SK-N-SH (cell line): Measurements from ENCODE around the gene UNKL. TPM values are rescaled to one million over a fixed set of nuclear protein-coding genes. Genes with fewer than 3 reads are reported as not detected.

Source experiments
- CTCF ChIA-PET: fragments of 300-600, 350-600 bp; formaldehyde crosslinking; extraction: SDS; loops from one replicate; lab custom pipeline; 2021; lab: Yijun Ruan, JAX
- POLR2A ChIA-PET: fragments of 350-600 bp; sonication (Branson Sonifier 250); formaldehyde crosslinking; extraction: SDS; loops from one replicate; lab custom pipeline; 2020; ENCODE audit warnings: antibody characterized with exemption, inconsistent platforms; lab: Yijun Ruan, JAX
- DNase-seq: peaks from one replicate; pipeline ENCODE4 v3.0.0; 2012
- H2AFZ ChIP-seq: fragments of 200-600 bp; sonication (generic); 2 replicates; pipeline ENCODE4 v1.8.1; 2016; ENCODE audit warnings: antibody characterized with exemption, mild to moderate bottlenecking, low read depth
- H3F3A ChIP-seq: fragments of 200-600 bp; sonication (generic); replicated peaks from 2 replicates; pipeline ENCODE3; 2016; ENCODE audit warnings: antibody characterized with exemption, mild to moderate bottlenecking; ENCODE audit not compliant: insufficient read depth
- H3K27ac ChIP-seq, 2 experiments: fragments of 200-500 bp in 1 of 2; fragments of 200-600 bp in 1 of 2; sonication (Bioruptor generic) in 1 of 2; sonication (generic), shearing (Covaris generic) in 1 of 2; 2 replicates each; pipeline versions ENCODE4 v1.5.1 to v1.6.1; 2014 to 2016; ENCODE audit warnings: low read depth in 2 of 2, inconsistent platforms in 1 of 2, low read length in 1 of 2, mild to moderate bottlenecking in 1 of 2, mixed read lengths in 1 of 2
- H3K27me3 ChIP-seq: fragments of 200-600 bp; sonication (generic), shearing (Covaris generic); 2 replicates; pipeline ENCODE4 v1.6.1; 2016; ENCODE audit warnings: mixed run types; ENCODE audit not compliant: insufficient read depth
- H3K36me3 ChIP-seq, 2 experiments: fragments of 200-500 bp in 1 of 2; fragments of 200-600 bp in 1 of 2; sonication (Bioruptor generic) in 1 of 2; sonication (generic) in 1 of 2; replicated peaks in 1 of 2; 2 replicates each; pipeline versions ENCODE3 to v1.5.1; 2014 to 2016; ENCODE audit warnings: low read length in 1 of 2, mild to moderate bottlenecking in 1 of 2; ENCODE audit not compliant: insufficient read depth in 2 of 2, control insufficient read depth in 1 of 2
- H3K4me1 ChIP-seq, 2 experiments: fragments of 200-500 bp in 1 of 2; fragments of 200-600 bp in 1 of 2; sonication (Bioruptor generic) in 1 of 2; sonication (generic), shearing (Covaris generic) in 1 of 2; 2 replicates each; pipeline versions ENCODE4 v1.5.1 to v1.6.1; 2014 to 2016; ENCODE audit warnings: low read depth in 1 of 2, low read length in 1 of 2, mixed run types in 1 of 2; ENCODE audit not compliant: insufficient read depth in 2 of 2, control insufficient read depth in 1 of 2
- H3K4me2 ChIP-seq: fragments of 200-600 bp; sonication (generic), shearing (Covaris generic); 2 replicates; pipeline ENCODE4 v1.6.1; 2017; ENCODE audit warnings: mixed run types
- H3K4me3 ChIP-seq, 2 experiments: fragments of 200-500 bp in 1 of 2; fragments of 200-600 bp in 1 of 2; sonication (Bioruptor generic) in 1 of 2; sonication (generic), shearing (Covaris generic) in 1 of 2; 2 replicates each; pipeline versions ENCODE4 v1.5.1 to v1.8.1; 2014 to 2016; ENCODE audit warnings: low read depth in 2 of 2, inconsistent platforms in 1 of 2, low read length in 1 of 2, mild to moderate bottlenecking in 1 of 2, mixed read lengths in 1 of 2, moderate library complexity in 1 of 2
- H3K79me2 ChIP-seq: fragments of 200-600 bp; sonication (generic); 2 replicates; pipeline ENCODE4 v1.8.1; 2017; ENCODE audit warnings: mild to moderate bottlenecking; ENCODE audit not compliant: insufficient read depth
- H3K9ac ChIP-seq: fragments of 200-600 bp; sonication (generic); 2 replicates; pipeline ENCODE4 v1.6.1; 2017; ENCODE audit warnings: mixed run types
- H3K9me2 ChIP-seq: fragments of 200-600 bp; sonication (generic); 2 replicates; pipeline ENCODE4 v1.6.1; 2017; ENCODE audit warnings: mixed run types
- H3K9me3 ChIP-seq: fragments of 200-600 bp; sonication (generic); 2 replicates; pipeline ENCODE4 v1.6.1; 2017; ENCODE audit warnings: mixed run types, mild to moderate bottlenecking, moderate library complexity
- H4K20me1 ChIP-seq: fragments of 200-600 bp; sonication (generic); 2 replicates; pipeline ENCODE4 v1.6.1; 2017; ENCODE audit warnings: mild to moderate bottlenecking, mixed run types; ENCODE audit not compliant: insufficient read depth
- CHD2 ChIP-seq: fragments of 150-350 bp; IDR thresholded peaks from 2 replicates; pipeline ENCODE4 v1.6.1; 2018; ENCODE audit warnings: low read length; ENCODE audit not compliant: partially characterized antibody
- CTCF ChIP-seq: fragments of 200-600 bp; sonication (generic); IDR thresholded peaks from 2 replicates; pipeline ENCODE4 v1.6.1; 2017; ENCODE audit warnings: antibody characterized with exemption, mild to moderate bottlenecking, moderate library complexity
- ELF1 ChIP-seq: IDR thresholded peaks from 2 replicates; pipeline ENCODE4 v1.4.0; 2012
- EP300 ChIP-seq, 2 experiments: IDR thresholded peaks; 2 replicates each; pipeline versions ENCODE4 v1.4.0 to v1.6.1; 2012; ENCODE audit warnings: borderline replicate concordance in 1 of 2, low read depth in 1 of 2, low read length in 1 of 2
- EZH2phosphoT487 ChIP-seq: fragments of 200-600 bp; sonication (generic); IDR thresholded peaks from 2 replicates; pipeline ENCODE4 v1.6.1; 2017; ENCODE audit warnings: low read depth, mixed run types, mild to moderate bottlenecking, antibody characterized with exemption, moderate library complexity, borderline replicate concordance
- FOXM1 ChIP-seq: IDR thresholded peaks from 2 replicates; pipeline ENCODE4 v1.4.0; 2012; ENCODE audit warnings: low read depth, mild to moderate bottlenecking
- GABPA ChIP-seq: IDR thresholded peaks from 2 replicates; pipeline ENCODE4 v1.4.0; 2012; ENCODE audit warnings: low read depth, mild to moderate bottlenecking
- JUND ChIP-seq: IDR thresholded peaks from 2 replicates; pipeline ENCODE4 v1.4.0; 2012
- MXI1 ChIP-seq: IDR thresholded peaks from 2 replicates; pipeline ENCODE4 v1.6.1; 2012; ENCODE audit warnings: mild to moderate bottlenecking, low read depth, low read length, improper control_type of control experiment
- PBX3 ChIP-seq: IDR thresholded peaks from 2 replicates; pipeline ENCODE4; 2012
- POLR2AphosphoS5 ChIP-seq: IDR thresholded peaks from 2 replicates; pipeline ENCODE4 v1.6.1; 2012; ENCODE audit warnings: low read depth, low read length
- RAD21 ChIP-seq: IDR thresholded peaks from 2 replicates; pipeline ENCODE4 v1.6.1; 2012; ENCODE audit warnings: mild to moderate bottlenecking, low read length
- TAF1 ChIP-seq: IDR thresholded peaks from 2 replicates; pipeline ENCODE4 v1.6.1; 2012; ENCODE audit warnings: low read depth, mild to moderate bottlenecking, low read length, moderate library complexity, borderline replicate concordance
- TEAD4 ChIP-seq: IDR thresholded peaks from 2 replicates; pipeline ENCODE4 v1.4.0; 2012; ENCODE audit warnings: mild to moderate bottlenecking, borderline replicate concordance; ENCODE audit not compliant: insufficient read depth
- USF2 ChIP-seq: fragments of 150-350 bp; IDR thresholded peaks from 2 replicates; pipeline ENCODE4 v1.6.1; 2017; ENCODE audit warnings: antibody characterized with exemption, low read length, low read depth, borderline replicate concordance
- YY1 ChIP-seq: IDR thresholded peaks from 2 replicates; pipeline ENCODE4 v1.4.0; 2012; ENCODE audit warnings: low read depth, mild to moderate bottlenecking
- ZBTB33 ChIP-seq: IDR thresholded peaks from 2 replicates; pipeline ENCODE4 v1.4.0; 2012; ENCODE audit warnings: low read depth, borderline replicate concordance
- WGBS: methylation state at CpG from one replicate; pipeline ENCODE4 v1.1.6; 2017; ENCODE audit warnings: low lambda C conversion rate; 5-methylcytosine and 5-hydroxymethylcytosine counted together
- polyA plus RNA-seq, 3 experiments: library from polyadenylated mRNA; depleted of rRNA; stranded (reverse); fragments of >200 nt; gene quantifications; 2 replicates each; pipeline ENCODE4 v1.2.3, GENCODE V29; 2012

Gene UNKL
- polyA plus RNA-seq, 1 of the 3 experiments (the other 2 are of a cell fraction), result 16.4 TPM

- Histone ChIP-seq H3K27ac (no peak overlapping the region), H3K4me1 (peaks cover 0 to 4% of the 10 kb centered on the region in 2 experiments; a peak in 2 of 4 replicates), H3K4me3 (no peak overlapping the region), H3K79me2 (peaks cover 82% of the 10 kb centered on the region), H4K20me1 (peaks cover 32% of the 10 kb centered on the region; the same call in 1 of the 2 replicates), H3K9me2 (no peaks in the 10 kb centered on the region), H3K9ac (no peak overlapping the region), H3F3A (peaks cover 5% of the 10 kb centered on the region), H3K9me3 (no peaks in the 10 kb centered on the region), H2AFZ (no peak overlapping the region), H3K4me2 (no peak overlapping the region), H3K36me3 (peaks cover 0 to 4% of the 10 kb centered on the region in 2 experiments), H3K27me3 (no peaks in the 10 kb centered on the region)
- DNase-seq, result no peak
- 78% methylated on average over 21 of the region's 33 CpGs for WGBS
- TF ChIP-seq RAD21, result no peak
- TF ChIP-seq MXI1, result no peak
- no peak for TF ChIP-seq PBX3
- TF ChIP-seq EZH2phosphoT487, result no peak
- TF ChIP-seq CHD2, result no peak
- TF ChIP-seq FOXM1, result no peak
- no peak for TF ChIP-seq ZBTB33
- TF ChIP-seq TAF1, result no peak
- TF ChIP-seq EP300 (IDR thresholded peaks at IDR 0.05; ENCODE audit: borderline replicate concordance in 1 of 2, low read depth in 1 of 2, low read length in 1 of 2), result no peak
- ChIA-PET CTCF (interaction anchor here (0.7 to 1.2 kb wide), 3 partner anchors 8 to 56 kb away, joined by 3 to 4 read pairs (median 3); no protein-coding TSS in a partner anchor), POLR2A (no interaction called here)
Observed at GRCh38 chr16:1356061-1356900, 58.2 kb downstream of the UNKL start.

- CTCF ChIA-PET, result interaction anchor here (0.7 to 1.2 kb wide), 2 partner anchors 8 to 55 kb away, joined by 3 read pairs; no protein-coding TSS in a partner anchor
- H3K79me2 ChIP-seq, result peaks cover 83% of the 10 kb centered on the region
Observed at GRCh38 chr16:1355591-1355990, 58.9 kb downstream of the UNKL start.

More at GRCh38 chr16:1355591-1355990, 58.9 kb downstream of the UNKL start:
- Histone ChIP-seq H3K9ac (no peak overlapping the region), H3K27ac (no peak overlapping the region), H3K4me3 (no peak overlapping the region), H3K36me3 (peaks cover 0 to 4% of the 10 kb centered on the region in 2 experiments), H3K9me3 (no peaks in the 10 kb centered on the region), H2AFZ (no peak overlapping the region), H4K20me1 (peaks cover 32% of the 10 kb centered on the region; the same call in 1 of the 2 replicates), H3K4me1 (peaks cover 0 to 10% of the 10 kb centered on the region in 2 experiments; a peak in 2 of 4 replicates), H3F3A (peaks cover 5% of the 10 kb centered on the region), H3K4me2 (no peak overlapping the region), H3K9me2 (no peaks in the 10 kb centered on the region), H3K27me3 (no peaks in the 10 kb centered on the region)
- DNase-seq, result no peak
- TF ChIP-seq USF2 (no peak), POLR2AphosphoS5 (no peak), CTCF (no peak), EZH2phosphoT487 (no peak), JUND (no peak), GABPA (no peak), YY1 (no peak), PBX3 (no peak), TEAD4 (no peak), ELF1 (no peak)
- WGBS, result 86% methylated on average over 13 of the region's 15 CpGs
- POLR2A ChIA-PET, result no interaction called here
